Measurements from ENCODE around the gene GP9.

- TF ChIP-seq POLR2A (IDR thresholded peaks at IDR 0.05) (no peak), CTCF (IDR thresholded peaks at IDR 0.05) (no peak)
These were observed 41.3 kb upstream of the GP9 start for GRCh38 chr3:129019266-129019665.
